GM18526 (cell line): ENCODE data around the gene DHCR7.

ENCODE experiments used
- POLR2A ChIP-seq: IDR thresholded peaks from 3 replicates; pipeline ENCODE4 v1.6.1; 2011; ENCODE audit not compliant: insufficient read length; ENCODE audit errors: extremely low read depth

Gene DHCR7

GRCh38 chr11:71440021-71440755 lies 8.0 kb downstream of the DHCR7 start:
- TF ChIP-seq POLR2A = no peak

DNA sequence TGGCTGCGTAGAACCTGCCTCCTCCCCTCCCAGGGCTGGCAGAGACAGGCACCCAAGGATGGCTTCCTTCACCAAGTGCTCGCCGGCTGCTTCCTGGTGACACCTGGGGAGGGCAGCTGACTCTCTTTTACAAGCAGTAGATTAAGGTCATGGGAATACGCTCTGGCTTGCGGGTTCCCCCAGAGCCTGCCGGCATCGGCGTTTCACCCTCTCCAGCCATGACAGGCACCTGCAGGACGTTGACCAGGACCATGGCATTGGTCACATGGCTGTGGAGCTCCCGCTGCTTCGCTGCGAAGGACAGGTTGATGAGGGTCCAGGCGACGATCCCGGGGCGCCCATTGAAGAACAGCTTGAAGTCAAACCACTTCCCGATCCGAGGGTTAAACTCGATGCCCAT lies 9.5 kb downstream of the DHCR7 start:
- TF ChIP-seq POLR2A = no peak

GRCh38 chr11:71437879-71438278 lies 10.3 kb downstream of the DHCR7 start:
- no peak for TF ChIP-seq POLR2A

DNA sequence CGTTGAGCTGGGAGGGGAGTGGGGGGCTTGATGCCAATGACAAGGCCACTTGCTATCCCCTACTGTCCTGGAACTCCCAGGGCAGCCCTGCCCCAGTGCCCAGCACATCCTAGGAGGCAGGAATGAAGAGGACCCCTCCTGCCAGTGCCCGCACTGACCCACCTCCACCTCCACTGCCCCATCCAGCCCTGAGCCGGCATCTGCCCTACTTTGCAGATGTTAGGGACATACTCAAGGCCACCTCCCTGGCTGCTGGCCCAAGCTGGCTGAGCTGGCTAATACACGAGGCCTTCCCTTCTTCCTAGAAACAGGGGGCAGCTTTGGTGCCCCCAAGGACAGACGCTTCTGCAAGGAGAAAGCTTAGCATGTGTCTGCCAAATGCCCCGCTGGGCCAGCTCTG lies 10.8 kb downstream of the DHCR7 start:
- TF ChIP-seq POLR2A = no peak

DNA sequence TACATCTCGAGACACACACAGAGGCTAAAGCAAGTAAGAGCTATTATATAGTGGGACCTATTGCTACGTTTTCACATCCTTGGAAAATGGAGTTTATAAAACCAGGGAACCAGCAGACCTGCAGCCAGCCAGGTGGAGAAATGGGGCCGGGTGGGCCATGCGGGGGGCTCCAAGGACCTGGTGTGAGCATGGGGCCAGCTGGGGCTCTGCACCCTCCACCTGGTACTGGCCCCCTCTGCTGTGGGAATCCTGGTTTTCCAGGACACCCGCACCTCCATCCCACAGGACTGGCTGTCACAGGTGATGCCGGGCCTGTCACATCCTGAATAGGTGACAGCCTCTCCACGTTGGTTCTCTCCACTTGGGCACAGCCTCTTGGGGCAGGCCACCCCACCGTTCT lies 11.3 kb downstream of the DHCR7 start:
- no peak for TF ChIP-seq POLR2A

DNA sequence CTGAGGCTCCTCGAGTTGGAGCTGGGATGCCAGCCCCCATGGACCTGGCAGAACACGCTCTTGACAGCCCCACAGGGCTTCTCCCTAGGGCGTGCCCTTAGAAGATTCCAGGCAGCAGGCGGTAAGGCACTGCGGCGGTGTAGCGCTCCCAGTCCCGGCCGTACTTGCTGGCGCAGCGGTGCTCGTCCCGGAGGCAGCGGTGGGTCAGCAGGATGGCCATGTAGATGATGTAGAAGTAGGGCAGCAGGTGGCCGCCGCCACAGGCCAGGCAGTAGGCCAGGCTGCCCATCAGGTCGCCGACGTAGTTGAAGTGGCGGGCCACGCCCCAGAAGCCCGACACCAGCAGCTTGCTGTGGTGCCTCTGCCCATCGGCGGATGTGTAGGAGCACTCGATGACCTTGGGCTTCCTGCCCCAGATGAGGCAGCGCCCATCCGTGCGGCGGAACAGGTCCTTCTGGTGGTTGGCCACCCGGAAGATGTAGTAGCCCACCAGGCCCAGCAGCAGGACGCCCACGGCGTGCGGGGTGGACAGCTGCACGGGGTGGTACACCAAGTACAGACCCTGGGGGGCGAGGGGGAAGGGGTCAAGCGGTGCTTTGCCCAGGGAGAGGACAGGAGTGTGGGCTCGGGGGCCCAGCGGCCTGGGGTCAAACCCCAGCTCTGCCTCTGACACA lies 12.8 kb downstream of the DHCR7 start:
- no peak for TF ChIP-seq POLR2A

- no peak for TF ChIP-seq POLR2A
Observed at GRCh38 chr11:71434576-71435130, 13.5 kb downstream of the DHCR7 start.

GRCh38 chr11:71433648-71434450 lies 14.3 kb downstream of the DHCR7 start:
- TF ChIP-seq POLR2A = no peak

DNA sequence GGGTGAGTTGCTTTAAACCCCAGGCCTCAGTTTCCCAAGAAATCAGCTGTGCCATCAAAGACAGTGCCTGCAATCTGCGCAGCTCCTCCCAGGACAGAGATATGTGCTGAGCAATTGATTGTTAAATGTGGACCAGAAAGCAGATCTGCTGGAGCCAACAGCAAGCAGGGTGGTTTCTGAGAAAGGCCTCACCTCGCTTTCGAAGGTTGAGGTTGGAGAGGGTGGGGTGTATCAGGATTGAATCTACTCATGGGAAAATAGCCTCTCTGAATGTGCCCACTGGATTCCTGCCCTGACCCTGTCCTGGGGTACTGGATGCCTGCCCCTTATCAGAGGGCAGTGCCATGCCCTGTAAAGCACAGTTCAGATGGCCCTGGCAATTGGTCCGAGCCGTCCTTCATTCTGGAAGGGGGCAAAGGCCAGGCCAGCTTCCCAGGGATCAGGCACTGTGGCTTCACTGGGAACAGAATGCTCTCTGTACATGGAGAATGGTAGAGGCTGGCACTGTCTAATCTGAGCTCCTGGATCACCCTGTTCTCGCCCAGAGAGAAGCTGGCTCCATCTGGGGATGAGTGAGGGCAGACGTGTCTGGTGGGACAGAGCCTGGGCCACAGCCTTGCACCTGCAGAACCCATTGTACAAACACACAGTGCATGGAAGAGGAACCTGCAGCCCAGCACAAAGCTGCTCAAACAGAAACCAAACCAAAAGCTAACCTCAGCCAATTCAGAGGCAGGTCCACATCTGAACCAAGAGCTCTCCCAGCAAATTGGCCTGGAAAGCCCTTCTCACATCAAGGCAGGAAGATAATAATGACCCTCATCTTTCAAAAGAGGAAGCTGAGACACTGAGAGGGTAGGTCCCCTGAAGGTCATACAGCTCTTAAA lies 15.2 kb downstream of the DHCR7 start:
- TF ChIP-seq POLR2A = no peak

DNA sequence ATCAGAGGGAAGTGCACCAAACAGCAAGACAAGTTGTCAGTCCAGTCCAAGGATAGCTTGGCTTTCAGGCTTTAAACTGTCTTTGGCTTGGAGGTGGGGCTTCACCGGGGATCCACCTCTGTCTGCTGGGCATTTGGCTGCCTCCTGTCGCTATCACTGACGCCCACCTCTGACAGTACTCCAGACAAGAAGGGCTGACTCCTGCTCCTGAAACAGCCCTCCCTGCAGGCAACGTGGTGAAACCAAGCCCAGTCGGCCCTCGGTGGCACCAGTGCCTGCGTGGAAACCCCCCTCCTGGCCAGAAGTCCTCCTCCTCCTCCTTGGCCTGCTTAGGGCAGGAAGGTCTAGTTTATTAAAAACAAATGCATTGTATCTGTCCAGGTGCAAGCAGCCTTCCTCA lies 16.9 kb downstream of the DHCR7 start:
- TF ChIP-seq POLR2A = no peak

DNA sequence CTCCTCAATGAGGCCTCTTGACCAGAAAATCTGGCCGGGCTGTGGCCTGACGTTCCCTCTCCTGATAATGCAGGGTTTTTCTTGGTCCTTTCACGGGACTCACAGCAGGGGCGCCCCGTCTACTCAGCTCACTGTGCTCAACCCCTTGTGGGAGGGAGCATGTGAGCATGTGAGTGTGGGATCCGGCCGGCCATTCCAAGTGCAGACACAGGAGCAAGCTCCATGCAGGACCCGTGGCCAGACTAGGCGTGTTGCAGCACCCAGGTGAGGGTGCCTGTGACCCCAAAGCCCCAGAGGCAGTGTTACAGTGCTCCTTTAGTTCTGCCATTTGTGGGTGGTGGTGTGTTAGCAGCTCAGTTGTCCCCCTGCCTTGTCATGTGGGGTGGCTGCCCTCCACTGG lies 18.0 kb downstream of the DHCR7 start:
- TF ChIP-seq POLR2A = no peak

DNA sequence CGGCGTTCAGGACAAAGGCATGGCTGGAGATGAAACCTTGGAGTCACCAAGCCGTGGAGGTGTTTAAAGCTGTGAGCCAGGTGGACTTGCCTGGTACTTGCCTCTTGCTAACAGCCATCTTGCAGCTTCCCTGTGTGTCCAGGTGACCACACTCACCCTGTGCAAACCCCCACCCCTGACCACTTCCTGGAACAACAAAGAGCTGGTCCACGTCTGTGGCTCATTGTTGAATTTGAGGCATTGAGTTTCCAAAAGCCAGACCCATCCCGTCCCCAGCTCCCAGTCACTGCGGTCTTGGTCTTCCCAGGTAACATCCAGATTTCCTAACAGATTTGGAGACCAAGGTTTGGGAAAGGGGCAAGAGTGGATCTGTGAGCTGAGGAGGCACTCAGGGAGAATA lies 18.5 kb downstream of the DHCR7 start:
- TF ChIP-seq POLR2A = no peak

- no peak for TF ChIP-seq POLR2A
Observed at GRCh38 chr11:71428861-71429435, 19.2 kb downstream of the DHCR7 start.

DNA sequence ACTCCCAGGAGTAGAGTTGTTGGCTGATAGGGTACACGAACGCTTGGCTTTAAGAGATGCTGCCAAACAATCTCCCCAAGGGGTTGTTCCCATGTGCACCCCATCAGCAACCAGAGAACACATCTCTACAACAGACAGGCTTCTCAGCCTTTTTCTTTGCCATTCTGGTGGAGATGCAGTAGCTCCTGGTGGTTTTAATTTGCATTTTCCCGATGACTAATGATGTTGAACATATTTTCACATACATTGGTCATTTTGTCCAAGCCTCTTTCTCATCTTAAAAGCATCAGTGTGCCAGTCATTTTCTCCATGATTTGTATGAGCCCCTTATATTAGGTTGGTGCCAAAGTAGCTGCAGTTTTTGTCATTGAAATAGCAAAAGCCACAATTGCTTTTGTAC lies 21.8 kb downstream of the DHCR7 start:
- no peak for TF ChIP-seq POLR2A
